H1 (cell line): ENCODE data around the gene KIF4A. TPM values are rescaled to one million over a fixed set of nuclear protein-coding genes. Genes with fewer than 3 reads are reported as not detected.
"Not testable (repeated sequence)": the region's sequence is repeated elsewhere in the genome, so short reads cannot be mapped to it uniquely, and the experiment has no call there.

Source experiments
- CTCF ChIA-PET: fragments of 300-600 bp; sonication (Branson Sonifier 250); formaldehyde crosslinking; loops from one replicate; lab custom pipeline; 2021; ENCODE audit not compliant: partially characterized antibody; lab: Charles Lee
- POLR2A ChIA-PET: fragments of 300-600 bp; sonication (Branson Sonifier 250); formaldehyde crosslinking; loops from one replicate; lab custom pipeline; 2021; ENCODE audit warnings: inconsistent platforms; ENCODE audit not compliant: partially characterized antibody; lab: Charles Lee
- DNase-seq, 2 experiments: peaks; one replicate each; pipeline versions ENCODE4 v3.0.0 to v3.0.0-alpha.2; 2010 to 2022; ENCODE audit warnings: low spot score in 2 of 2, low read depth in 1 of 2, mixed read lengths in 1 of 2
- FAIRE-seq: peaks from 2 replicates; lab custom pipeline; 2011; peaks lifted over from hg19 to GRCh38; lab: Jason Lieb, UNC
- H2AFZ ChIP-seq: 2 replicates; pipeline ENCODE4 v1.8.1; 2012; ENCODE audit warnings: low read length, inconsistent platforms
- H2AK5ac ChIP-seq: 2 replicates; pipeline ENCODE4 v1.6.1; 2013; ENCODE audit warnings: low read depth, low read length
- H2BK120ac ChIP-seq: replicated peaks from 2 replicates; pipeline ENCODE3; 2013; ENCODE audit warnings: low read depth, low read length, inconsistent platforms
- H2BK12ac ChIP-seq: 2 replicates; pipeline ENCODE4 v1.6.1; 2013; ENCODE audit warnings: low read depth, low read length
- H2BK15ac ChIP-seq: 2 replicates; pipeline ENCODE4 v1.6.1; 2013; ENCODE audit warnings: low read length
- H2BK20ac ChIP-seq: 2 replicates; pipeline ENCODE4 v1.6.1; 2013; ENCODE audit warnings: low read length
- H2BK5ac ChIP-seq: 2 replicates; pipeline ENCODE4 v1.6.1; 2013; ENCODE audit warnings: low read depth, low read length
- H3K14ac ChIP-seq: 2 replicates; pipeline ENCODE4 v1.6.1; 2013; ENCODE audit warnings: inconsistent platforms; ENCODE audit not compliant: insufficient read length
- H3K18ac ChIP-seq: 2 replicates; pipeline ENCODE4 v1.6.1; 2013; ENCODE audit warnings: low read length; ENCODE audit errors: extremely low read depth
- H3K23ac ChIP-seq: 2 replicates; pipeline ENCODE4 v1.6.1; 2013; ENCODE audit warnings: inconsistent platforms; ENCODE audit not compliant: insufficient read length
- H3K23me2 ChIP-seq: 2 replicates; pipeline ENCODE4 v1.6.1; 2013; ENCODE audit warnings: low read depth, low read length
- H3K27ac ChIP-seq: 2 replicates; pipeline ENCODE4 v1.6.1; 2011; ENCODE audit warnings: low read depth, low read length, inconsistent platforms
- H3K27me3 ChIP-seq, 4 experiments: replicated peaks in 1 of 4; 1 replicate in 1 of 4; 2 replicates in 3 of 4; pipeline versions ENCODE4 v1.6.1 to v1.8.1; 2011 to 2013; ENCODE audit warnings: low read length in 3 of 4, mild to moderate bottlenecking in 3 of 4, inconsistent platforms in 2 of 4, mixed read lengths in 2 of 4, moderate library complexity in 1 of 4; ENCODE audit not compliant: control insufficient read depth in 3 of 4, insufficient read depth in 3 of 4; ENCODE audit errors: extremely low read depth in 1 of 4
- H3K36me3 ChIP-seq, 4 experiments: 2 replicates each; pipeline versions ENCODE4 v1.6.1 to v1.8.1; 2011 to 2013; ENCODE audit warnings: mild to moderate bottlenecking in 4 of 4, low read length in 3 of 4, moderate library complexity in 2 of 4, control low read depth in 1 of 4, inconsistent platforms in 1 of 4; ENCODE audit not compliant: insufficient read depth in 4 of 4, control insufficient read depth in 2 of 4
- H3K4ac ChIP-seq: replicated peaks from 2 replicates; pipeline ENCODE3; 2013; ENCODE audit warnings: low read length, low read depth, mixed read lengths, inconsistent platforms; ENCODE audit not compliant: insufficient read length
- H3K4me1 ChIP-seq, 4 experiments: replicated peaks in 1 of 4; 1 replicate in 1 of 4; 2 replicates in 3 of 4; pipeline versions ENCODE4 v1.6.1 to v1.8.1; 2011 to 2013; ENCODE audit warnings: low read length in 3 of 4, inconsistent platforms in 2 of 4, mixed read lengths in 1 of 4; ENCODE audit not compliant: insufficient read depth in 4 of 4, control insufficient read depth in 3 of 4
- H3K4me2 ChIP-seq, 2 experiments: 2 replicates each; pipeline versions ENCODE4 v1.6.1 to v1.8.1; 2011 to 2013; ENCODE audit warnings: low read depth in 2 of 2, low read length in 2 of 2, control low read depth in 1 of 2, inconsistent platforms in 1 of 2, mild to moderate bottlenecking in 1 of 2; ENCODE audit not compliant: insufficient read depth in 1 of 2
- H3K4me3 ChIP-seq, 4 experiments: fragments of 200-600, 300-600 bp in 1 of 4; sonication (generic), shearing (Covaris generic), sonication (Bioruptor Twin) in 1 of 4; 2 replicates each; pipeline versions ENCODE4 v1.5.1 to v1.8.1; 2011 to 2016; ENCODE audit warnings: low read length in 4 of 4, low read depth in 3 of 4, control low read depth in 2 of 4, inconsistent platforms in 2 of 4, mild to moderate bottlenecking in 2 of 4, mixed read lengths in 1 of 4, moderate library complexity in 1 of 4; ENCODE audit not compliant: insufficient read depth in 2 of 4; ENCODE audit errors: extremely low read depth in 1 of 4
- H3K56ac ChIP-seq: replicated peaks from 2 replicates; pipeline ENCODE3; 2013; ENCODE audit warnings: low read depth, mild to moderate bottlenecking, mixed read lengths, low read length, inconsistent platforms; ENCODE audit not compliant: insufficient read length
- H3K79me1 ChIP-seq: 2 replicates; pipeline ENCODE4 v1.6.1; 2013; ENCODE audit warnings: low read depth, low read length, control low read depth
- H3K79me2 ChIP-seq, 2 experiments: 2 replicates each; pipeline versions ENCODE4 v1.6.1 to v1.8.1; 2012 to 2013; ENCODE audit warnings: low read length in 2 of 2, mild to moderate bottlenecking in 2 of 2, inconsistent platforms in 1 of 2; ENCODE audit not compliant: insufficient read depth in 2 of 2, control insufficient read depth in 1 of 2
- H3K9ac ChIP-seq, 4 experiments: replicated peaks in 1 of 4; 1 replicate in 1 of 4; 2 replicates in 3 of 4; pipeline versions ENCODE4 v1.6.1 to v1.8.1; 2011 to 2013; ENCODE audit warnings: low read depth in 3 of 4, low read length in 3 of 4, control low read depth in 2 of 4, mild to moderate bottlenecking in 2 of 4, moderate library complexity in 2 of 4, inconsistent platforms in 1 of 4; ENCODE audit errors: extremely low read depth in 1 of 4
- H3K9me3 ChIP-seq, 2 experiments: 2 replicates each; pipeline versions ENCODE4 v1.6.1 to v1.8.1; 2012 to 2013; ENCODE audit warnings: mild to moderate bottlenecking in 2 of 2, moderate library complexity in 2 of 2, control low read depth in 1 of 2, inconsistent platforms in 1 of 2, low read depth in 1 of 2, low read length in 1 of 2, mixed read lengths in 1 of 2; ENCODE audit not compliant: insufficient read depth in 2 of 2
- H4K20me1 ChIP-seq, 2 experiments: replicated peaks in 1 of 2; 2 replicates each; pipeline versions ENCODE3 to v1.8.1; 2011 to 2013; ENCODE audit warnings: inconsistent platforms in 2 of 2, low read length in 2 of 2, mild to moderate bottlenecking in 1 of 2; ENCODE audit not compliant: insufficient read depth in 2 of 2, control insufficient read depth in 1 of 2
- H4K5ac ChIP-seq: 2 replicates; pipeline ENCODE4 v1.6.1; 2013; ENCODE audit warnings: low read length, low read depth, mixed read lengths, inconsistent platforms; ENCODE audit not compliant: insufficient read length
- H4K8ac ChIP-seq: 2 replicates; pipeline ENCODE4 v1.8.0; 2013; ENCODE audit warnings: mild to moderate bottlenecking, moderate library complexity, low read length, inconsistent platforms; ENCODE audit not compliant: insufficient read depth; ENCODE audit errors: extremely low read depth
- H4K91ac ChIP-seq: replicated peaks from 2 replicates; pipeline ENCODE3; 2013; ENCODE audit warnings: low read length, mixed read lengths, inconsistent platforms; ENCODE audit not compliant: insufficient read length
- WGBS, 2 experiments: shearing (Covaris generic) in 1 of 2; methylation state at CpG; one replicate each; pipeline versions ENCODE4 v1.1.6 to v1.1.7; 2013 to 2015; ENCODE audit warnings: low lambda C conversion rate in 2 of 2, mixed read lengths in 2 of 2, inconsistent platforms in 1 of 2, low coverage in 1 of 2, missing lambda C conversion rate in 1 of 2; ENCODE audit not compliant: insufficient replicate concordance in 2 of 2, insufficient coverage in 1 of 2, insufficient read length in 1 of 2; ENCODE audit errors: extremely low coverage in 1 of 2, missing lambda C conversion rate in 1 of 2; 5-methylcytosine and 5-hydroxymethylcytosine counted together
- polyA plus RNA-seq, 7 experiments: library from polyadenylated mRNA; depleted of rRNA in 3 of 7; stranded (reverse) in 5 of 7; unstranded in 2 of 7; fragments of >200 nt in 5 of 7; fragments of 200-250 nt in 2 of 7; gene quantifications; 1 replicate in 5 of 7; 2 replicates in 1 of 7; 4 replicates in 1 of 7; pipeline versions ENCODE4 v1.2.1 to v1.2.3, GENCODE V29; 2011 to 2013; ENCODE audit warnings: missing spikeins in 2 of 7, mixed read lengths in 2 of 7
- total RNA-seq: library from RNA; stranded (reverse); fragmentation: NEBNext Ultra II Directional; extraction: Animal tissue kit (Norgen Biotek cat#: 25700); gene quantifications from 2 replicates; pipeline ENCODE4 v1.2.1, GENCODE V29; 2021

The KIF4A gene
- total and polyA plus RNA-seq, 2 of the 8 experiments (the other 6 are each of a cell fraction or from before 2014, with no cell fraction given) = 10.9 to 35.7 TPM

GRCh38 chrX:70348825-70349224, 58.9 kb downstream of the KIF4A start:
- Histone ChIP-seq H3K36me3 (peaks cover 5 to 61% (median 26%) of the 10 kb centered on the region in 4 experiments), H3K9me3 (peaks cover 4 to 20% of the 10 kb centered on the region in 2 experiments; a peak in 2 of 4 replicates)
- H3K4ac ChIP-seq, CTCF ChIA-PET, H3K23me2 ChIP-seq, DNase-seq, H3K79me1 ChIP-seq, H2BK12ac ChIP-seq, H3K14ac ChIP-seq, H4K20me1 ChIP-seq, H2BK120ac ChIP-seq, H4K91ac ChIP-seq, H2BK20ac ChIP-seq, H3K4me2 ChIP-seq, H3K79me2 ChIP-seq, H2AFZ ChIP-seq, H3K27me3 ChIP-seq, H4K8ac ChIP-seq, H3K18ac ChIP-seq, H2BK5ac ChIP-seq, H3K56ac ChIP-seq, H3K4me3 ChIP-seq, H3K23ac ChIP-seq, H3K4me1 ChIP-seq, H4K5ac ChIP-seq, H3K9ac ChIP-seq, H2BK15ac ChIP-seq, FAIRE-seq, H3K27ac ChIP-seq, H2AK5ac ChIP-seq, POLR2A ChIA-PET: not testable (repeated sequence)
- WGBS, 2 experiments = 95% methylated on average over 4 of the region's 26 CpGs; no CpG with 5 or more reads in 1 of the 2 experiments
